Nucleus accumbens (tissue), 56 donors: ENCODE results near the gene PEX14.

ENCODE experiments used
- DNase-seq, 56 donors: peaks; one replicate each; lab custom pipeline; 2025; lab: John Stamatoyannopoulos, UW

PEX14 gene

GRCh38 chr1:10626791-10627410, 152.2 kb downstream of the PEX14 start:
- DNase-seq, result no peak

- DNase-seq, result peak in 3 of 56 donors; percentile 15 to 28 (median 25)
Measured at GRCh38 chr1:10628685-10629084, 153.9 kb downstream of the PEX14 start.

- DNase-seq, result no peak
Measured at GRCh38 chr1:10629091-10629815, 154.5 kb downstream of the PEX14 start.

GRCh38 chr1:10629816-10630571, 155.2 kb downstream of the PEX14 start:
- no peak for DNase-seq

- DNase-seq, result no peak
Measured at GRCh38 chr1:10630661-10631120, 155.9 kb downstream of the PEX14 start.

GRCh38 chr1:10631121-10631810, 156.5 kb downstream of the PEX14 start:
- DNase-seq, result no peak

GRCh38 chr1:10631811-10632593, 157.3 kb downstream of the PEX14 start:
- DNase-seq, result no peak

- no peak for DNase-seq
Measured at GRCh38 chr1:10632691-10633090, 157.9 kb downstream of the PEX14 start.

GRCh38 chr1:10633416-10633815, 158.7 kb downstream of the PEX14 start:
- no peak for DNase-seq

GRCh38 chr1:10634075-10634427, 159.3 kb downstream of the PEX14 start:
- no peak for DNase-seq

- DNase-seq, result no peak
Measured at GRCh38 chr1:10634428-10635084, 159.8 kb downstream of the PEX14 start.

GRCh38 chr1:10635085-10635896, 160.5 kb downstream of the PEX14 start:
- no peak for DNase-seq

GRCh38 chr1:10635992-10636391, 161.2 kb downstream of the PEX14 start:
- no peak for DNase-seq

GRCh38 chr1:10637400-10637799, 162.7 kb downstream of the PEX14 start:
- no peak for DNase-seq

GRCh38 chr1:10637834-10638558, 163.2 kb downstream of the PEX14 start:
- no peak for DNase-seq

GRCh38 chr1:10638559-10639005, 163.8 kb downstream of the PEX14 start:
- no peak for DNase-seq

GRCh38 chr1:10639011-10639774, 164.4 kb downstream of the PEX14 start:
- no peak for DNase-seq
